ENCODE data around the gene KCNAB1.

GRCh38 chr3:156161172-156161571 is 40.8 kb downstream of the KCNAB1 start:
- no peak for TF ChIP-seq CTCF (IDR thresholded peaks at IDR 0.05 in 2 of 3, conservative IDR thresholded peaks at IDR 0.05 in 1 of 3; ENCODE audit: borderline replicate concordance in 1 of 3, insufficient read depth in 1 of 3, low read depth in 2 of 3, low read length in 2 of 3)
- TF ChIP-seq EZH2 (IDR thresholded peaks at IDR 0.05), result no peak
- TF ChIP-seq POLR2AphosphoS5 (IDR thresholded peaks at IDR 0.05; ENCODE audit: low read depth, low read length), result no peak
- TF ChIP-seq JUND (IDR thresholded peaks at IDR 0.05), result no peak
- TF ChIP-seq MAX (IDR thresholded peaks at IDR 0.05), result no peak
- no peak for TF ChIP-seq SP1 (IDR thresholded peaks at IDR 0.05; ENCODE audit: low read depth)
- no peak for TF ChIP-seq POLR2A (IDR thresholded peaks at IDR 0.05; ENCODE audit: borderline replicate concordance, extremely low read depth, insufficient read depth, insufficient read length)
- no peak for TF ChIP-seq EGR1 (IDR thresholded peaks at IDR 0.05; ENCODE audit: low read depth)
- TF ChIP-seq CBX3 (IDR thresholded peaks at IDR 0.05; ENCODE audit: low read depth), result no peak
- no peak for TF ChIP-seq YY1 (IDR thresholded peaks at IDR 0.05; ENCODE audit: extremely low read depth, insufficient replicate concordance, low read depth, low read length)
- TF ChIP-seq RAD21 (IDR thresholded peaks at IDR 0.05; ENCODE audit: low read depth), result no peak
- no peak for TF ChIP-seq SRF (IDR thresholded peaks at IDR 0.05; ENCODE audit: low read depth)
- no peak for TF ChIP-seq ZNF274 (IDR thresholded peaks at IDR 0.05; ENCODE audit: low read depth, low read length)

Measured in HCT116 (cell line).